HepG2 (cell line): Measurements from ENCODE around the gene OPA3. TPM values are rescaled to one million over a fixed set of nuclear protein-coding genes. Genes with fewer than 3 reads are reported as not detected.

Experiments
- BATF2 ChIP-seq: sonication (generic); formaldehyde crosslinking; IDR thresholded peaks from 2 replicates; pipeline ENCODE4 v1.8.0; 2022; ENCODE audit warnings: mild to moderate bottlenecking, missing genetic modification reagents, moderate library complexity
- GPN1 ChIP-seq: sonication (generic); formaldehyde crosslinking; IDR thresholded peaks from 2 replicates; pipeline ENCODE4 v1.5.1; 2020; ENCODE audit warnings: missing genetic modification reagents, borderline replicate concordance
- HINFP ChIP-seq: sonication (generic); formaldehyde crosslinking; IDR thresholded peaks from 2 replicates; pipeline ENCODE4 v1.4.0; 2020; ENCODE audit warnings: low read depth, mild to moderate bottlenecking, missing genetic modification reagents
- HNF4G ChIP-seq, 2 experiments: sonication (generic) in 1 of 2; formaldehyde crosslinking in 1 of 2; IDR thresholded peaks; 2 replicates each; pipeline versions ENCODE4 v1.4.0 to v1.6.1; 2011 to 2020; ENCODE audit warnings: borderline replicate concordance in 2 of 2, low read depth in 2 of 2, mild to moderate bottlenecking in 2 of 2, low read length in 1 of 2, missing genetic modification reagents in 1 of 2, moderate library complexity in 1 of 2
- IKZF4 ChIP-seq: sonication (generic); formaldehyde crosslinking; IDR thresholded peaks from 2 replicates; pipeline ENCODE4 v1.5.1; 2020; ENCODE audit warnings: borderline replicate concordance, mild to moderate bottlenecking, low read depth, missing genetic modification reagents; ENCODE audit errors: not compliant biosample characterization
- MAF1 ChIP-seq: sonication (generic); formaldehyde crosslinking; IDR thresholded peaks from 2 replicates; pipeline ENCODE4 v1.5.0; 2020; ENCODE audit warnings: missing genetic modification reagents, borderline replicate concordance
- REPIN1 ChIP-seq: sonication (generic); formaldehyde crosslinking; IDR thresholded peaks from 2 replicates; pipeline ENCODE4 v1.8.0; 2022; ENCODE audit warnings: missing genetic modification reagents, low read depth, mild to moderate bottlenecking, borderline replicate concordance
- SOX6 ChIP-seq, 2 experiments: fragments of 450-650 bp in 1 of 2; sonication (generic) in 1 of 2; formaldehyde crosslinking in 1 of 2; IDR thresholded peaks; 2 replicates each; pipeline versions ENCODE4 v1.4.0 to v1.6.1; 2017 to 2020; ENCODE audit warnings: antibody characterized with exemption in 1 of 2, mild to moderate bottlenecking in 1 of 2, missing genetic modification reagents in 1 of 2
- TP53 ChIP-seq: sonication (generic); formaldehyde crosslinking; conservative IDR thresholded peaks from 2 replicates; pipeline ENCODE4 v1.4.0; 2020; ENCODE audit warnings: missing genetic modification reagents
- WIZ ChIP-seq: sonication (generic); formaldehyde crosslinking; IDR thresholded peaks from 2 replicates; pipeline ENCODE4 v1.5.1; 2020; ENCODE audit warnings: mild to moderate bottlenecking, missing genetic modification reagents
- ZNF12 ChIP-seq: sonication (generic); formaldehyde crosslinking; IDR thresholded peaks from 2 replicates; pipeline ENCODE4 v1.5.0; 2020; ENCODE audit warnings: missing genetic modification reagents
- ZNF207 ChIP-seq: fragments of 450-650 bp; IDR thresholded peaks from 2 replicates; pipeline ENCODE4 v1.6.1; 2016; ENCODE audit warnings: antibody characterized with exemption, borderline replicate concordance
- ZNF232 ChIP-seq: sonication (generic); formaldehyde crosslinking; IDR thresholded peaks from 2 replicates; pipeline ENCODE4 v1.4.0; 2020; ENCODE audit warnings: missing genetic modification reagents, borderline replicate concordance
- ZNF512 ChIP-seq: sonication (generic); formaldehyde crosslinking; IDR thresholded peaks from 2 replicates; pipeline ENCODE4 v1.4.0; 2020; ENCODE audit warnings: mild to moderate bottlenecking, missing genetic modification reagents
- ZNF558 ChIP-seq: sonication (generic); formaldehyde crosslinking; IDR thresholded peaks from 2 replicates; pipeline ENCODE4 v1.9.0; 2022; ENCODE audit warnings: mild to moderate bottlenecking, missing genetic modification reagents, borderline replicate concordance
- ZNF607 ChIP-seq: sonication (generic); formaldehyde crosslinking; IDR thresholded peaks from 2 replicates; pipeline ENCODE4 v1.5.1; 2020; ENCODE audit warnings: missing genetic modification reagents, mild to moderate bottlenecking, borderline replicate concordance
- ZNF674 ChIP-seq: sonication (generic); formaldehyde crosslinking; IDR thresholded peaks from 2 replicates; pipeline ENCODE4 v1.5.0; 2020; ENCODE audit warnings: low read depth, mild to moderate bottlenecking, missing genetic modification reagents
- ZNF841 ChIP-seq: sonication (generic); formaldehyde crosslinking; IDR thresholded peaks from 2 replicates; pipeline ENCODE4 v1.8.1; 2023; ENCODE audit warnings: missing genetic modification reagents, borderline replicate concordance
- ZSCAN25 ChIP-seq: sonication (generic); formaldehyde crosslinking; IDR thresholded peaks from 2 replicates; pipeline ENCODE4 v1.8.0; 2022; ENCODE audit warnings: mild to moderate bottlenecking, missing genetic modification reagents
- polyA plus RNA-seq, 8 experiments: library from polyadenylated mRNA; depleted of rRNA in 3 of 8; stranded (reverse) in 7 of 8; unstranded in 1 of 8; fragments of >200 nt; fragmentation: Illumina TruSeq in 4 of 8; extraction: Trizol in 4 of 8; gene quantifications; 2 replicates each; pipeline versions ENCODE4 v1.2.1 to v1.2.3, GENCODE V29; 2011 to 2016; ENCODE audit warnings: low read depth in 4 of 8, missing spikeins in 1 of 8, mixed read lengths in 1 of 8; ENCODE audit not compliant: insufficient read depth in 1 of 8
- total RNA-seq, 5 experiments: library from RNA; depleted of rRNA; stranded (reverse); fragments of >200 nt; fragmentation: Illumina TruSeq; extraction: Trizol; gene quantifications; 2 replicates each; pipeline ENCODE4 v1.2.3, GENCODE V29; 2016; ENCODE audit warnings: low read depth in 1 of 5
- TF ChIP-seq, protein P1 (sequence below): sonication (generic); formaldehyde crosslinking; IDR thresholded peaks from 2 replicates; pipeline ENCODE4 v1.5.0; 2020; ENCODE audit warnings: missing genetic modification reagents
- TF ChIP-seq, protein P2 (sequence below): sonication (generic); formaldehyde crosslinking; IDR thresholded peaks from 2 replicates; pipeline ENCODE4 v1.4.0; 2020; ENCODE audit warnings: missing genetic modification reagents

The OPA3 gene
- total and polyA plus RNA-seq, 2 of the 13 experiments (the other 11 are each of a cell fraction or from before 2014, with no cell fraction given) = 8.3 to 17.7 TPM

DNA sequence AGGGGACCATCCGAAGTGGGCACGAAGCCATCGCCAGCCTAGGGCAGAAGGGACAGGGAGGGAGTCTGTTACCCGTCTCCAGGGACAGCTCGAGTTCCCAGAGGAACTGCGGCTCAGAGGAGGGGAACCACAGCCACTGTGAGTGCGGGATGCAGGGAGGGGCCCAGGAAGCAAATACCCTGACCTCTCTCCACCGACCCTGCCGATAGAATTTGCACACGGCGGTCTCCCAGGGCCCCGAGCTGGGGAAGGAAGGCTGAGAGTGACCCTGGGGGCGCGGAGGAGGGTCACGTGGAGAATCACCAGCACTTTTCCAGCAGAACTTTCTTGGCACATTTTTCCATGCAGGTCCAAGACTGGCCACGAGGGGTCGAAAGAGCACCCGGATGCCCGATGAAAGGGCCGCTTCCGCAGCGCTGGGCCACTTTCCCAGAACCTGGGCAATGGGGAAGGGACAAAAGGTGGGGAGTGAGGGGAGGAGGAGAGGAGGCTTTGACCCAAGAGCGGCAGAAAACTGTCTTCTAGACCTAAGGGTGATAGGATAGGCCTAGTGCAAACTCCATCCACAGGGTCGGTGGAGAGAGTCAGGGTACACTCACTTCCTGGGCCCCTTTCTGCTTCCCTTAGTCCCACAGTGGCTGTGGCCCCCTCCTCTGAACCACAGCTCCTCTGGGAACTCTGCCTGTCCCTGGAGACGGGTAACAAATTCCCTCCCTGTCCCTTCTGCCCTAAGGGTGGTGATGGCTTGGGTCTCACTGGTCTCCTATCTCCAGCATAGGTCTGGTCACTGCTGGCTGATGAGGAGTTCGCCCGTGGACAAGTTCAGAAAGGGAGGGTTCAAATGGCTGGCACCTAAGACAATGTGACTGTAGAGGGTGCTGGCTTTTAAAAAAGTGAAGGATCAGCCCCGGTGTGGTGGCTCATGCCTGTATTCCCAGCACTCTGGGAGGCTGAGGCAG lies 22.7 kb upstream of the OPA3 start (continued):
- no peak for TF ChIP-seq HINFP (CRISPR knock-in tag)
- no peak for TF ChIP-seq HNF4G (IDR thresholded peaks at IDR 0.05; ENCODE audit: borderline replicate concordance, low read depth, low read length)
- TF ChIP-seq HNF4G (CRISPR knock-in tag; IDR thresholded peaks at IDR 0.05; ENCODE audit: borderline replicate concordance, low read depth) = 0 out of 2 replicates have a peak, but pooled peaks have one; percentile 42
- peak; percentile 53; the same call in 1 of the 2 replicates for TF ChIP-seq REPIN1
- TF ChIP-seq ZNF232 (CRISPR knock-in tag) = no peak
- TF ChIP-seq MAF1 (CRISPR knock-in tag) = 0 out of 2 replicates have a peak, but pooled peaks have one; percentile 29
- TF ChIP-seq BATF2 (CRISPR knock-in tag) = no peak
- no peak for TF ChIP-seq ZNF674
- TF ChIP-seq GPN1 (CRISPR knock-in tag) = no peak
- no peak for TF ChIP-seq WIZ (CRISPR knock-in tag)
- no peak for TF ChIP-seq SOX6 (IDR thresholded peaks at IDR 0.05)
- TF ChIP-seq SOX6 (CRISPR knock-in tag; IDR thresholded peaks at IDR 0.05) = no peak
- TF ChIP-seq ZSCAN25 (CRISPR knock-in tag) = no peak
- TF ChIP-seq ZNF607 (CRISPR knock-in tag) = no peak; the same call in 1 of the 2 replicates
- no peak for TF ChIP-seq IKZF4 (CRISPR knock-in tag)
- no peak for TF ChIP-seq ZNF512 (CRISPR knock-in tag)
- TF ChIP-seq, protein P1, sequence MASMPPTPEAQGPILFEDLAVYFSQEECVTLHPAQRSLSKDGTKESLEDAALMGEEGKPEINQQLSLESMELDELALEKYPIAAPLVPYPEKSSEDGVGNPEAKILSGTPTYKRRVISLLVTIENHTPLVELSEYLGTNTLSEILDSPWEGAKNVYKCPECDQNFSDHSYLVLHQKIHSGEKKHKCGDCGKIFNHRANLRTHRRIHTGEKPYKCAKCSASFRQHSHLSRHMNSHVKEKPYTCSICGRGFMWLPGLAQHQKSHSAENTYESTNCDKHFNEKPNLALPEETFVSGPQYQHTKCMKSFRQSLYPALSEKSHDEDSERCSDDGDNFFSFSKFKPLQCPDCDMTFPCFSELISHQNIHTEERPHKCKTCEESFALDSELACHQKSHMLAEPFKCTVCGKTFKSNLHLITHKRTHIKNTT = no peak
- TF ChIP-seq, protein P2, sequence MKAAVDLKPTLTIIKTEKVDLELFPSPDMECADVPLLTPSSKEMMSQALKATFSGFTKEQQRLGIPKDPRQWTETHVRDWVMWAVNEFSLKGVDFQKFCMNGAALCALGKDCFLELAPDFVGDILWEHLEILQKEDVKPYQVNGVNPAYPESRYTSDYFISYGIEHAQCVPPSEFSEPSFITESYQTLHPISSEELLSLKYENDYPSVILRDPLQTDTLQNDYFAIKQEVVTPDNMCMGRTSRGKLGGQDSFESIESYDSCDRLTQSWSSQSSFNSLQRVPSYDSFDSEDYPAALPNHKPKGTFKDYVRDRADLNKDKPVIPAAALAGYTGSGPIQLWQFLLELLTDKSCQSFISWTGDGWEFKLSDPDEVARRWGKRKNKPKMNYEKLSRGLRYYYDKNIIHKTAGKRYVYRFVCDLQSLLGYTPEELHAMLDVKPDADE (CRISPR knock-in tag) = no peak
- TF ChIP-seq ZNF558 (CRISPR knock-in tag) = no peak
- TF ChIP-seq TP53 = no peak
- TF ChIP-seq ZNF207 = no peak
- TF ChIP-seq ZNF12 (CRISPR knock-in tag) = no peak
- no peak for TF ChIP-seq ZNF841 (CRISPR knock-in tag)
